KOPT-K1 (cell line): Measurements from ENCODE around the gene ATP2A3.

Experiments used
- H3K27ac ChIP-seq: fragments of 200-600 bp; sonication (generic); 2 replicates; pipeline ENCODE4 v1.5.1; 2016; ENCODE audit warnings: antibody characterized with exemption, mild to moderate bottlenecking, low read depth, low read length; ENCODE audit not compliant: poor library complexity, severe bottlenecking
- H3K36me3 ChIP-seq: fragments of 200-600 bp; sonication (generic); 2 replicates; pipeline ENCODE4 v1.5.1; 2017; ENCODE audit warnings: antibody characterized with exemption, mild to moderate bottlenecking, low read length, moderate library complexity; ENCODE audit not compliant: insufficient read depth
- H3K9me3 ChIP-seq: fragments of 200-600 bp; sonication (generic); 2 replicates; pipeline ENCODE4 v1.5.1; 2017; ENCODE audit warnings: antibody characterized with exemption, low read length, mild to moderate bottlenecking; ENCODE audit not compliant: insufficient read depth, poor library complexity, severe bottlenecking

ATP2A3 gene

DNA sequence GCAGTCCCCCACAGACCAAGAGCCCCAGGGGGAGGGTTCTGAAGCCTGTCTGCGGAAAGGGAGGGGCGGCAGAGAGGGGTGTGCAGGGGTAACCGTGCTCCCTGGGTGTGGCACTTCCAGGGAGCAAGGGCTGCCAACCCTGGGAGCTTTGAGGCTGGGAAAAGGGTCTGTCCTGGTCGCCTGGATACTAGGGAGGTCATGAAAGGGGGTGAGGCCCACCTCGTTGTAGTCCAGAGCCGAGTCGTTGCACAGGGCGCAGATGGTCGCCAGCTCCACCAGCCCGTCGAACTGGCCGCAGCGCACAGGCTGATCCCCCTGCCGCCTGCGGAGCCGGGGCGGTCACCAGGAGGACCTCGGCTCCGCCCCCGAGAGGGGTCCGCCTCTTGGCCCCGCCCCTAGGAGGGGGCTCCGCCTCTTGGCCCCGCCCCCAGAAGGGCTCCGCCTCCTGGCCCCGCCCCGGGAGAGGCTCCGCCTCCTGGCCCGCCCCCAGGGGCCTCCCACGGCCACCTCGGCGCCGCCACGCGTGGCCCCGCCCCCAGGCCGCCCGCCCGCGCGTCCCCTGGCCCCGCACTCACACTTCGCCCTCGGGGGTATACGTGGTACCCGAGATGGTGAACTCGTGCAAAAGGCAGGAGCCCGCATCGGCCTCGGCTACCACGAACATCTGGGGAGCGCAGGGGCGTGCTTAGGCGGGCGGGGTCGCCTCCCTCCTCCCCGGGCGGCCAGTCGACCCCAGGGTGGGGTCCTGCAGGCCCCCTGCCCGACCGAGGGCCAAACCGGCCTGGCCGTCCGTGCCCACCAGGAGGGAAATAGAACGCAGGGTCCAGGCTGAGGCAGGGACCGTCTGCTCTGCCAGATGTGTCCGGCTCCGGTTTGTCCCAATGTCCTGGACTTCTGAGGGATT is 19.5 kb downstream of the ATP2A3 start:
- peaks cover 6% of the 10 kb centered on the region for H3K9me3 ChIP-seq
- H3K27ac ChIP-seq = no peak overlapping the region
- peaks cover 100% of the 10 kb centered on the region for H3K36me3 ChIP-seq

DNA sequence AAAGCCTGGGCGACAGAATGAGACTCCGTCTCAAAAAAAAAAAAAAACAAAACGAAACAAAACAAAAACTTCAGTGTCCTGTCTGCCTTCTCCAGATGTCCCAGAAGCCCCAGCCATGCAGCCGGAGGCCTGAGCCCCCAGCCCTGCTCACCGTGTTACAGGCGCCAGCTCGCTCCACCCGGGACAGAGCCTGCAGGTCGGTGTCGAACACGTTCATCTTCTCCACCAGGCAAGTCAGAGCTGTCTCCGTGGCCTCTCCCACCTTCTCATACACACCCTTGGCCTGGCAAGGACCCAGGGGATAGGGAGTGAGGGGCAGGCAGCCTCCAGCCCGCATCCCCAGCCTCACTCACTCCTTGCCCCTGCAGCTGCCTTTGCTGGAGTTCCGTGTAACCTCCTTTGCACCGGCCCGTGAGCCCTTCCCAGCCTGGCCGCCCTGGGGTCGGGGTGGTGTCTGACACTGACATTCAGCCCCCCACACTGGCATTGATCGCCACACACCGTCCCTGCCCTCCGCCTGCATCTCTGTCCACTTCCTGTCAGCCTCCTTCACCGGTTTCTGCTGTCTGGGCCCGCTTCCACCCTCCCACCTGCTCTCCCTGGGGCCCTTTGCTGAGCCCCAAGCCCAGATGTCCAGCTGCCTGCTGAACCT is 20.9 kb downstream of the ATP2A3 start:
- H3K27ac ChIP-seq = no peak overlapping the region
- peaks cover 6% of the 10 kb centered on the region for H3K9me3 ChIP-seq
- H3K36me3 ChIP-seq = peaks cover 100% of the 10 kb centered on the region

DNA sequence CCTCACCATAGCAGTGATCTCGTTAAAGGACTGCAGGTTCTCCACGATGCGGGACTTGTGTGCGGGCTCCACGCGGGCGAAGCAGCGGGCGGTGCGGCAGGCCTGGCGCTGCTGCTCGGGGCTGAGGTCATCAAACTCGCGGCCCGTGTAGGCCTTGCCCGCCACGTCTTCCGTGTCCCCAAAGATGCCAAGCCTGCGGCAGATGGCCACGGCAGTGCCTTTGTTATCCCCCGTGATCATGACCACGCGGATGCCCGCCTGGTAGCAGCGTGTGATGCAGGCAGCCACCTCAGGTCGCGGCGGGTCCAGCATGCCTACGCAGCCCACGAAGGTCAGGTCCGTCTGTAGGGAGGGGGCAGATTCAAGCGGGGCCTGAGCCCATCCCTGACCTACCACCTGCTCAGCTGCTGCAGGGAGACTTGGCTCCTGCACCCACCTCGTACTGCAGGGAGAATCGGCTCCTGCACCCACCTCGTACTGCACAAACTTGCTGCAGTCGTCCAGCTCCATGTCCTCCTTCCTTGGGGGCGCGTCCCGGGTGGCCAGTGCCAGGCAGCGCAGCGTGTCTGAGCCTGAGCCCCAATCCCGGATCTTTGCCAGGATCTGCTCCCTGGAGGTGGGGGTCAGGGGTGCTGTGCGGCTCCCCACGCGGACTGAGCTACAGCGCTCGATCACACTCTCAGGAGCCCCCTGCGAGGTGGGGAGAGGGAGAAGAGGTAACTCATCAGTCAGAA is 23.1 kb downstream of the ATP2A3 start:
- H3K27ac ChIP-seq = no peak overlapping the region
- H3K36me3 ChIP-seq = peaks cover 100% of the 10 kb centered on the region
- peaks cover 6% of the 10 kb centered on the region for H3K9me3 ChIP-seq

DNA sequence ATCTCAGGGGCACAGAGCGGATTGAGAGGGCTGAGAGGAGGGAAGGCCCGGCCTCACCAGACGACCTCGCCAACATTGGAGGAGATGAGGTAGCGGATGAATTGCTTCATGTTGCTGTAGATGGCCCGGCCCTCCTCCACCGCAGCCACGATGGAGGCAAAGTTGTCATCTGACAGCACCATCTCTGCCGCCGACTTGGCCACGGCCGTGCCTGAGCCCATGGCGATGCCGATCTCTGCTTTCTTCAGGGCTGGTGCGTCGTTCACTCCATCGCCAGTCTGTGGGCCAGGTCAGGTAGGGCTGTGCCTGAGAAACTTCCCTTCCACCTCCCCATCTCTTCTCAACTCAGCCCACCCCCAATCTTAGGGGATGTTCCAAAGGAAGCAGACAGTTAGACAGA is 26.9 kb downstream of the ATP2A3 start:
- Histone ChIP-seq H3K9me3 (no peaks in the 10 kb centered on the region), H3K36me3 (peaks cover 99% of the 10 kb centered on the region), H3K27ac (no peak overlapping the region)

DNA sequence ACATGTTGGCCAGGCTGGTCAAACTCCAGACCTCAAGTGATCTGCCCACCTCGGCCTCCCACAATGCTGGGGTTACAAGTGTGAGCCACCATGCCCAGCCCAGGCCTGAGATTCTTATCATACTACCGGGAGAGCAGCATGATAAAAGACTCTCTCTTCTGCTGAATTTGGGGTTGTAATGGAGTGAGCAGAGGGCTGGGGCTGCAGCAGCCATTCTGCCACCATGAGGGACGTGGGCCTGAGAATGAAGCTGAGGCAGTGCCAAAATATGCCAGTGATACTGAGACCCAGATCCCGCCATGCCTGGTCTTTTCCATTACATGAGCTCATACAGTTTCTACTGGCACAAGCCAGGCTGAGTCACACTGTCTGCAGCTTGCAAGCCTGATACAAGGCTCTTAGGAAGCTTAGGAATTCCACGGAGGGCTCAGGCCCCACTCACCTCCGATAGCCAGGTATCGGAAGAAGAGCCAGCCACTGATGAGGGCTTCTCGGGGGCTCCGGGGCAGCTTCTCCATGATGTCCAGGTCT is 28.3 kb downstream of the ATP2A3 start:
- H3K27ac ChIP-seq = no peak overlapping the region
- no peaks in the 10 kb centered on the region for H3K9me3 ChIP-seq
- peaks cover 99% of the 10 kb centered on the region for H3K36me3 ChIP-seq

DNA sequence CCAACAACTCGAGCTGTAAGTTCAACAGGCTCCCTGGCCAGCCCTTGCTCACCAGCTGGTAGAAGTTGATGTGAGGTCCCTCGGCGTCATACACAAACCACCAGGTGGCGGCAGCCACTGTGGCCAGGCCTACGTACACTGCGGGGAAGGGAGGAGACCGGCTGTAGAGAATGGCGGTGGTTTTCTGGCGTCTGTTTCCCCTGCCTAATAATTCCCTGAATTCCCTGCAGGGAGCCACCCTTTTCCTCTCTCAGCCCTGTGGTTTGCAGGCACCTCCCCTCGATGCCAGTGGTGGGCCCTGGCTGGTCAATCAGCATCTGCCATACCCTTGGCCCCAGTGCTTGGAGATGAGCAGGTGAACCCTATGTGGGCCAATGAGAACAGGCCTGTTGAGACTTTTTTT is 29.1 kb downstream of the ATP2A3 start:
- H3K36me3 ChIP-seq = peaks cover 99% of the 10 kb centered on the region
- no peaks in the 10 kb centered on the region for H3K9me3 ChIP-seq
- H3K27ac ChIP-seq = no peak overlapping the region

DNA sequence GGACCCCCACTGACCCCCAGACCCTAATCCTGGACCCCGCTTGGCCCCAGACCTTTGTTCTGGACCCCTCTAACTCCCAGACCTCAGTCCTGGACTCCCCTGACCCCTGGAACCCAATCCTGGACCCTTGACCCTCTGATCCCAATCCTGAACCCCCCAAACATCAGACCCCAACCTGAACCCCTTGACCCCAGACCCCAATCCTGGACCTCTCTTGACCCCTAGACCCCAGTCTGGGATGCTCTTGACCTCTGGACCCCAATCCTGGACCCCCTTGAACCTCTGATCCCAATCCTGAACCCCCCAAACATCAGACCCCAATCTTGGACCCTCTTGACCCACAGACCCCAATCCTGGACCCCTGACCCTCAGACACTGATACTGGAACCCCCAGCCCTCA is 34.5 kb downstream of the ATP2A3 start:
- H3K9me3 ChIP-seq = no peaks in the 10 kb centered on the region
- H3K36me3 ChIP-seq = peaks cover 98% of the 10 kb centered on the region
- H3K27ac ChIP-seq = no peak overlapping the region

DNA sequence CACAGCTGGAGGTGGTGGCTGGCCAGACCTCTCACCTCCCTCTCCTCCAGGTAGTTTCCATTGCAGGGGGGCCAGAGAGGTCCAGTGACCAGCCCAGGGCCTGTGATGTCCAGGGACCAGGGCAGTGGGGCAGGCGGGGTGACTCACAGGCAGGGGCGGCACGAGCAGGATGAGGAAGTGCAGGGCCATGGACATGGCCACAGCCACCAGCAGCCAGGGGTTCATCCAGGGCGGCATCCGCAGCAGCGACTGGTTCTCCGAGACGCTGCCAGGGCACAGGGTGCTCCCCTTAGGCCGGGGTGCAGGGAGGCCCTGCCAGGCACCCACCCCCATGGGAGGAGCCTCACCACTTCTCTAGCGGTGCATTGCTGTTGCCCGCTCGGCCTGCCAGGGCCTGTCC is 35.1 kb downstream of the ATP2A3 start:
- H3K36me3 ChIP-seq = peaks cover 98% of the 10 kb centered on the region
- H3K27ac ChIP-seq = no peak overlapping the region
- H3K9me3 ChIP-seq = no peaks in the 10 kb centered on the region

DNA sequence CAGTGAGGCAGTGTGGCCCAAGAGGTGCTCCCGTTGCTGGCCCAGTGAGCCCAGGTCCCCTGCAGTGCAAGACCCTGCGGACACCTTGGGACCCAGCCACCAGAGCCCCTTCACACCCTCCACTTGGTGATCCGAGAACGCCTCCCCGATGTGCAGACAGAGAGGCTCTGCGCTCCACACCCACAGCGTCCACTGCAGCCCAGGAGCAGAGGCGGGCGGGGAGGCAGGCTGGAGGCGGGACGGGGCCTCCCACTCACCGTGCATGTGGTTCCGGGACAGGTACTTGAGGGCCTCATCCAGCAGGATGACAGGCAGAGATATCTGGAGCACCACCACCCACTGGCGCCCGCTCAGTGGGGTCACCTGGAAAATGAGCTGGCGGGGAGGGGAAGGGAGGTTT is 35.8 kb downstream of the ATP2A3 start:
- Histone ChIP-seq H3K27ac (no peak overlapping the region), H3K36me3 (peaks cover 98% of the 10 kb centered on the region), H3K9me3 (no peaks in the 10 kb centered on the region)

DNA sequence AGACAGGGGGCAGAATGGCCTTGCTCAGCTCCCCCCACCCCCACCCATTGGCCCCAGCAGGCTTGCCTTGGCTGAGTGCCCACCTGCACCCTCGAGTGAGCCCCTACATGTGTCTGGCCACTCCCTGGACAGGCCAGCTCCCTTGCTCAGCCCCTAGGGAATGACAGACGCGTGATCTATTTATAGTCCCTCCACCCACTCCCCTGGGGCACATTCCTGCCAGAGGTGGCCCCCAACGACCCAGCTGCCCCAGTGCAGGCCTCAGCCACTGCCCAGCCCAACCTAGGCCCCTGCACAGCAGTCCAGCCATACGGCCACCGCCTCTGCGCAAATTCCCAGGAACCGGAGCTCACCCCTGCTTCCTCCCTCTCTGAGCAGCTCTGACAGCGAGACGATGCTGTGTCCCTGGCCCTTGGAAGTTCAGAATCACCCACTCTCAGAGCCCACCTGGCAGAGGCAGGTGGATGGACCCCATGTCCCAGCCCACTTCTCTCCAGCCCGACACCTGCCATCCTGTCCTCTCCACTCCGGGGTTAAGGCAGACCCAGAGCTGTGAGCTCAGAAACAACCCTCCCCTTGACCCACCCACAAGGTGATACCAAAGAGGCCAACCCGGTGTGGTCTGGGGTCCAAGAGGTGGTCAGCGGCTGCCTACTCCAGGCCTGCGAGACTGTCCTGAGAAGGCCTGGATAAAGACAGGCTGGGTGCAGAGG is 36.5 kb downstream of the ATP2A3 start:
- Histone ChIP-seq H3K9me3 (no peaks in the 10 kb centered on the region), H3K27ac (no peak overlapping the region), H3K36me3 (peaks cover 96% of the 10 kb centered on the region)

DNA sequence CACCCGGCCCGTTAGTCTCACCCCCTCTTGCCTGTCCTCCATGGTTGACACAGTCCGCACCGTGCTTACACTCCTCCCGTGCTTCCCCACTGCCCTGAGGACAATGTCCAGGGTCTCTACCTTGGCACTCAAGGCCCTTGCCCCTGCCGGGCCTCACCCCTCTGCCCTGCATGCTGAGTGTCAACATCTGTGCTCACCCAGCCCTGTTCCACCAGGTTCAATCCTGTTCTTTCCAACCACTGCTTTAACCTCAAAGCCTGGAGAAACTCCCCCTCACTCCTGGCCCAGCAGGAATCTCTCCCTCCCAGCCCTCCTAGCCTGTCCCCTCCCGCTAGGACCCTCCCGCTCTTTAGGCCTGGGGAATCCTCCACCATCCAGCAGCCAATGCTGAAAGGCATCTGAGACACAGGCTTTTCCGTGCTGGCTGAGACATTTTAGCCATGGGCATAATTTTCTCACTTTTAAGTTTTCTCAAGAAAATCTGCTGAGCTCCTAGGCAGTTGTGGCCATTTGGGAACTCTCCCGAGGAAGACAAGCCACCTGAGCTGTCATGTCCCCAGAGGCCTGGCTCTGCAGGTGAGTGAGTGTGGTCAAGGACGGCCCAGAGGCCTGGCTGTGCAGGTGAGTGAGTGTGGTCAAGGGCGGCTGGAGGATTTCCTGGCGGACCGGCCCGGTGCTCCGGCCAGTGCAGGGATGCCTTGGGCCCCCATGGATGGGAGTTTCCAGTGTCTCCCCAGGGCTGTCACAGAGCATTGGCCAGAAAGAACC is 37.2 kb downstream of the ATP2A3 start:
- Histone ChIP-seq H3K9me3 (no peaks in the 10 kb centered on the region), H3K27ac (no peak overlapping the region), H3K36me3 (peaks cover 91% of the 10 kb centered on the region)

DNA sequence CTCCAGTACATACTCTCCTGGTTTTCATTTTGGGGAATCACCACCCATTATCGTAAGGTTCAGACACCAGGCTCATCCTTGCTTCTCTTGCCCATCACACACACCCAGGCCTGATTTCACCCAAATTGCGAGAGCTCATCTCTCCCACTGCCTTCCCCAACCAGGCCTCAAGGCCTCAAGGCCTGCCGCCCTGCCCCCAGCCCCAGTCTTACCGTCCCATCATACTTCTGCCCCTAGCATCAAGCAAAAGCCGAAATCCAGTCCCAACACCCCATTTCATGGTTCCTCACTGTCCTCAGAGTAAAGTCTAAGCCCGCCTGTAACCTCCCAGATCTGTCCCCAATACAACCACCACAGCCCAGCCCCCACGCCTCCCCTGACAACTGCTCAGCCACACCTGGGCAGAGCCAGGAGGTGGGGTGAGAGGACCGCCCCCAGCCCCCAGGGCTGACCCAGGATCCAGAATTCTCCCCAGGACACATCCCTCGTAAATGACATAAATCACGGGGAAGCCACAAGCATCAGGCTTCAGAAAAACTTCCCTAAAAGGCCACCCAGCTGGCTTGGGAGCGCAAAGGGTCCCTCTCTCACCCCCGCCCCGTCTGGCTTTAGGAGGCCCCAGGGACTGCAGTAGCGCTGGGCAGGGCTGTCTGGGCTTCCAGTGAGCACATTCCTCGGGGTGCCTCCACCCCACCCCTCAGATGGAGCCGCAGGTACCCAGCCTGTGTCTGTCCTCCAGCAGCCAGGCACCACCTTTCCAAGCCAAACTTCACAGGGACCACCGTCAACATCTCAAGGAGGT is 38.4 kb downstream of the ATP2A3 start:
- H3K27ac ChIP-seq = no peak overlapping the region
- no peaks in the 10 kb centered on the region for H3K9me3 ChIP-seq
- H3K36me3 ChIP-seq = peaks cover 79% of the 10 kb centered on the region

DNA sequence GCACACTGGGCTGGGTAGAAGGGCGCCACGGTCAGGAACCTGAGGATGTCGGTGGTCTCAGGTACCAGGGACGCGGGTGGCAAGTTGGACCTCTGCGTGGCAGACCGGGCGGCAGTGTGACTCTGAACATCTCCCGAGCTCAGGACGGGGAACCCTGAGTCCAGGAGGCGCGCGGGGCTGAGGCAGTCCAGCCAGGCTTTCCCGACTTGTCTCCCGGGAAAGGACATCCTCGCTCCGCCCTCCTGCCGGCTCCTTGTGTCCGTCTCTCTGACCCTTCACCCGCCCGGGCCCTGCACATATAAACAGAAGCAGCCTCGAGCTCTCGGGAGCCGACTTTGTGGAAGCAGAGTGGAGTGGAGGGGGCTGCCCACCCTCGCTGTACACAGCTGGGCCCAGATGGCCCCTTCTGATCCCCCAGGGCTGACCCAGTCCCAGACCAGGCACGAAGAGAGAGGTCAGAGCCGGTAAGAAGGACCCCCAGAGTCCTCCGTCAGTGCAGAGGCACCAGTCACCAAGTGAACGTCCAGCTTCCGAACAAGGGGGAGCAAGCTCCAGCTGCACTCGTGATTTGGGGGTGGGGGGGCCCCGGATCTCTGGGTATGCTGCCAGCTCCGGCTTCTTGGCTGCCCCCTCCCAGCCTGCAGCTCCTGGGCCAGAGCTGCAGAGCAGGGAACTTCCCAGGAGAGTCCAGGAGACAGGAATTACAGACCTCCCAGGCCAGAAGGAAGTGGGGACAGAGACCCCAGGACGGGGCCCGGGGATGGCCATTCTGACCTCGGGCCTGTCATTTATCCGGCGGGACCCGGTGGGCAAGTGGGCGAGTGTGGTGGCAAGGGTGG is 39.5 kb downstream of the ATP2A3 start:
- peaks cover 68% of the 10 kb centered on the region for H3K36me3 ChIP-seq
- no peaks in the 10 kb centered on the region for H3K9me3 ChIP-seq
- H3K27ac ChIP-seq = no peak overlapping the region
